GM19328 (cell line): Measurements from ENCODE around the gene SPPL2B.
"Not testable (repeated sequence)": the region's sequence is repeated elsewhere in the genome, so short reads cannot be mapped to it uniquely, and the experiment has no call there.

ENCODE experiments used
- ATAC-seq: cut with Tn5 transposase; IDR thresholded peaks from one replicate; pipeline ENCODE4 v1.9.1; 2021; ENCODE audit warnings: mild to moderate bottlenecking, moderate library complexity; ENCODE audit not compliant: unreplicated experiment

The SPPL2B gene

DNA sequence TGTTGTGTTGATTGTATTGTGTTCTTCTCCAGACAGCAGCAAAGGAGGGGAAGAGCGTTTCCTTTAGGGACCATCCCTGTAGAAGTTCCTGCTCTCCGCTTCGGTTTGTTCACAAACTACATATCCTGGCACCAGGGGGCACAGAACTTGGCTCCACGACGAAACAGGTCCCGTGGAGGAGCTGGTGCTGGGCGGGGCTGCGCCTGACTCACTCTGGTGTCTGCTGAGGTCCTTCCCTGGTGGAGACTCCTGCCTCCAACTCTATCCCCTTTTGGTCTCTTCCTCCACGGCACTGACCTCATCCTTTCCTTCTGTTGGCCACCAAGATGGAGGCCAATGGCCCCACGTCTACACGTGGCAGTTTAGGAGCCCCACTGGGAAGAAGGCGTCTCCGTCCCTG, 46.3 kb downstream of the SPPL2B start:
- ATAC-seq = no peak

DNA sequence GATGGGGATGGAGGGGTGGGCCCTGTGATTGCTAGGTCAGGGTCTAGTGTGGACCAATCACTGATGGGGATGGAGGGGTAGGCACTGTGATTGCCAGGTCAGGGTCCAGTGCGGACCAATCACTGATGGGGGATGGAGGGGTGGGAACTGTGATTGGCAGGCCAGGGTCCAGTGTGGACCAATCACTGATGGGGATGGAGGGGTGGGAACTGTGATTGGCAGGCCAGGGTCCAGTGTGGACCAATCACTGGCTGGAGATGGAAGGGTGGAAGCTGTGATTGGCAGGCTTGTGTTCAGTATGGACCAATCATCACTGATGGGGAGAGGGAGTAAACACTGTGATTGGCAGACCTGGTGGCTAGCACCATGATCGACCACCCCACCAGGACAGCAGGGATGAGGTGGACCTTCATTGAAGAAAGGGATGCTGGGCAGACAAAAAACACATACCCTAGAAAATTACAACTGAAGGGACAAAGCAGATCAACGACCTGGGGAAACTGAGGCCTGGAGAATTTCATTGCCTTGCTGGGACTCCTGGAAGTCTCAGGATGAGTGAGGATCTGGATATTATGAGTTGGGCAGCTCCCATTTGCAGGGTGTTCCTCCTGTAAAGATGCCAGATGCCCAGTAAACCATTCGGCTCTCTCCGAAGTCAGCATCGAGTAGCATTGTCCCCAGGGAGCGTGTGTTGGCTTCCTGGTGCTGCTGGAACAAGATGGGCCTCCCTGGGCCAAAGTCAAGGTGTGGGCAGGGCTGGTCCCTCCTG, 47.1 kb downstream of the SPPL2B start:
- ATAC-seq = no peak

DNA sequence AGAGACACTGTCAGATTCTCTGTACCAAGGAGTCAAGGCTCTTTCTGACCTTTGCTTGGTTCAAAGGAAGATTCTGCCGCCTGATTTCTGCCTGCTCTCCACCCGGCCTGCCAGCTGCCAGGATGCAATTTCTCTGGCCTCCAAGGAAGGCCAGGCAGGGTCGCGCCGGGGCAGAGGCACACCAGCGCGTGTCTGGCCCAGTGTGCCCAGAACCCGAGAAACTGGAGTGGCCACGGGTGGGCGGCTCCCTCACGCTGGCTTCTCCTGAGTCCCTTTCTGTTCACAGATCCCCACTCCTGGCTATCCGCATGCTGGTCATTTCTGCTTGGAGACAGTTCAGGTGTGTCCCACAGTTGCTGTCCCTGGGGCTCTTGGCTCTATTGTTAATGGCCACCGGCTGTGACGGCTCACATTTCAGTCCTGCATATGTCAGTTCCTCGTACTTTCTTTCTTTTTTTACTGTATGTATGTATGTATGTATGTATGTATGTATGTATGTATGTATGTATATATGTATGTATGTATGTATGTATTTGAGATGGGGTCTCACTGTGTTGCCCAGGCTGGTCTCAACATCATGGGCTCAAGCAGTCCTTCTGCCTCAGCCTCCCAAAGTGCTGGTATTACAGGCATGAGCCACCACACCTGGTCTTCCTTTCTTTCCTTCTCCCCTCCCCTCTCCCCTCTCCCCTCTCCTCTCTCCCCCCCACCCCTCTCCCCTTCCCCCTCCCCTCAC, 48.5 kb downstream of the SPPL2B start:
- no peak for ATAC-seq

DNA sequence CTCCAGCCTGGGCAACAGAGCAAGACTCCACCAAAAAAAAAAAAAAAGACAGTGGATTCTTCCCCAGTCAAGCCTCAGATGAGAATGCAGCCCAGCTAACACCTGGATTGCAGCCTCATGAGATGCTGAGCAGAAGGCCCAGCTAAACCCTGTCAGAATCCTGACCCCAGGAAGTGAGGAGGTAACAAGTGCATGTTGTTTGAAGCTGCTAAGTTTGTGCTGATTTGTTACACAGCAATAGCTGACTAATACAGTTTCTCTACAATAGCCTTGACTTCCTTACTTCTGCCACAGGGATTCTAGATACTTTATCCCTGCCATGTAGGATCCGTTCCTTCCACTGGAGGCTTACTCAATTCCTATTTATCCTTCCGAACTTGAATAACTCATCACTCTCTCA, 52.1 kb downstream of the SPPL2B start:
- no peak for ATAC-seq

DNA sequence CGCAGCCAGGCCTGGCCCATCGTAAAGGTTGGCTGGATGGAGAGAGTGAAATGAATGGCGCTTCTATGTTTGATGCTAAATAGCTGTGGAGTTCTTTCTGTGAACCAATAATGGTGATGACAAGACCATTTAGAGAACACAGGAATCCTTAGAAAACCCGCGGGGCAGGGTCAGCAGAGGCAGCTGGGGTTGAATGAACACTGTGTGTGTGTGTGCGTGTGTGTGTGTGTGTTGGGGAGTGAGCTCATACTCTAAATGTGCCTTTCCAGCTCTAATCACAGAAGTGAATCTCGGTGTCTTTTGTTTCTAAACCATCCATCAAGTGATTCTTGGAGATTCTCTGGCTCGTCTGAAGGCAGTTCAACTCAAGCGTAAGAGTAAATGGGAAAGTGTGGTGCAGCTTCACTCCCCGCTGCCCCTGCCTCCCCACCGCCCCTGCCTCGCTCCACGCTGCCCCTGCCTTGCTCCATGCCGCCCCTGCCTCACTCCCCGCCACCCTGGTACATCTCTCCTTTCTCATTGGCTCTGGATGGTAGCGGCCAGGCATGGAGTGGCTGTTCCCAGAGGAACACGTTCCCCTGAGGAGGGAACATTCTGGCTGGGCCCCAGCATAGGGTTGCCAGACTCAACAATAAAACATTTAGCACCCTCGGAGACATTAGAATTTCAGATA, 52.8 kb downstream of the SPPL2B start:
- ATAC-seq = no peak

DNA sequence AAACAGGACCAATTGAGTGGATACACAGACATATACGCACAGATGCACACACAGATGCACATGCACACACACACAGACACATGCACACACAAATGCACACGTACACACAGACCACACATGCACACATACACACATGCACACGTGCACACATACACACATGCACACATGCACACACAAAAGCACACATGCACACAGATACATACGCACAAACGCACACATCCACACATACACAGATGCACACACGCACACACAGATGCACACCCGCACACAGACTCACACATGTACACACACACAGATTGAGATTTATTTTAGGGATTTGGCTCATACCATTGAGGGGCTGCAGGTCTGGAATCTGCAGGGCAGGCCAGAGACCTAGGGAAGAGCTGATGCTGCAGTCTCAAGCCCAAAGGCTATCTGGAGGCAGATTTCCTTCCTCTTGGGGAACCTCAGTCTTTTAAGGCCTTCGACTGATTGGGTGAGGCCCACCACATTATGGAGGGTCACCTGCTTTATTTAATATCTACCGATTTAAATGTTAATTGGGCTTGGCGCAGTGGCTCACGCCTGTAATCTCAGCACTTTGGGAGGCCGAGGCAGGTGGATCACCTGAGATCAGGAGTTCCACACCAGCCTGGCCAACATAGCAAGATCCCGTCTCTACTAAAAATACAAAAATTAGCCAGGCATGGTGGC, 54.2 kb downstream of the SPPL2B start:
- no peak for ATAC-seq

DNA sequence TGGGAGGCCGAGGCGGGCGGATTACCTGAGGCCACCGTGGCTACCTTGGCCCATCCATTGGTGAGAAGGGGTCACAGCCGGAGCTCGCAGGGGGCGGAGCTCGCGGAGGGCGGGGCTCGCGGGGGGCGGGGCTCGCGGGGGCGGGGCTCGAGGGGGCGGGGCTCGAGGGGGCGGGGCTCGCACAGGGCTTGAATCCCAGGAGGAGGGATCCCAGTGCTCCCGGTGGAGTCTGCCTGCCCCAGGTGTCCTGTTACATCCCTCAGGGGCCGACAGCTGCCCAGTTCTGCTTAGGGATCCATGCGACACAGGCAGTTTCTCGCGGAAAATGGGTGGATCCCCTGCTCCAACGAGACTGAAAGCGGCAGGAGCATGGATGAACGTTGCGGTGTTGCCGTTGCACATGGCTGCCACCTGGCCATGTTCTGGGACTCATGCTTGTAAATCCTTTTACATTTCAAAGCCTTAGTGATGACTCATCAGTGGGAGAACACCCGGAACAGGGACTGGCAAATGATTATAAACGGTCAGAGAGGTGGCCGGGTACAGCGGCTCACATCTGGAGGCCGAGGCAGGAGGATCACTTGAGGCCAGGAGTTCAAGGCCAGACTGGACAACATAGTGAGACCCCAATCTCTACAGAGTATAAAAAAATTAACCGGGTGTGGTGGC, 56.7 kb downstream of the SPPL2B start:
- no peak for ATAC-seq

DNA sequence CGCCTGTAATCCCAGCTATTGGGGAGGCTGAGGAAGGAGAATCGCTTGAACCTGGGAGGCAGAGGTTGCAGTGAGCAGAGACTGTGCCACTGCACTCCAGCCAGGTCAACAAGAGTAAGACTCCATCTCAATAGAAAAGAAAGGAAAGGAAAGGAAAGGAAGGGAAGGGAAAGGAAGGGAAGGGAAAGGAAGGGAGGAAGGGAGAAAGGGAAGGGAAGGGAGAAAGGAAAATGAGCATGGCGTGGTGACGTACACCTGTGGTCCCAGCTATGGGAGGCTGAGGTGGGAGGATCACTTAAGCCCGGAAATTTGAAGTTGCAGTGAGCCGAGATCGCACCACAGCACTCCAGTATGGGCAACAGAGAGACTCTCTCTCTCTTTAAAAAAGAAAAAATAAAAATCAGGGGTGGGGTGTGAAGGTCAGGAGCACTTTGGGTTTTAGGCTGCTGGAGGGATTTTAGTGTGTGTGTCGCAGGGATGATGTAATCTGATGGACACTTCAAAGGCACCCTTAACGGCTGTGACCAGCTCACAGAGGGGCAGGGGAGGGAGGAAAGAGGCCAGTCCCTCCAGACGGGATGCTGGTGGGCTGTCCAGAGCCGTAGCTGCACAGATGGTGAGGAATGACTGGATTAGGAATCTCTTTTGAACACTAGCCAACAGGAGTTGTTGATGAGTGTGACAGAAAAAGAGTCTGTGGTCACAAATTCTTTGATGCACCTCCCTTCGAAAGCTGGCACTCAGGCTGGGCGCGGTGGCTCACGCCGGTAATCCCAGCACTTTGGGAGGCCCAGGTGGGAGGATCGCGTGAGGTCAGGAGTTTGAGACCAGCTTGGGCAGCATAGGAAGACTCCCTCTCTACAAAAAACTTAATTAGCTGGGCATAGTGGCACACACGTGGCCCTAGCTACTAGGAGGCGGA, 59.1 kb downstream of the SPPL2B start:
- no peak for ATAC-seq

DNA sequence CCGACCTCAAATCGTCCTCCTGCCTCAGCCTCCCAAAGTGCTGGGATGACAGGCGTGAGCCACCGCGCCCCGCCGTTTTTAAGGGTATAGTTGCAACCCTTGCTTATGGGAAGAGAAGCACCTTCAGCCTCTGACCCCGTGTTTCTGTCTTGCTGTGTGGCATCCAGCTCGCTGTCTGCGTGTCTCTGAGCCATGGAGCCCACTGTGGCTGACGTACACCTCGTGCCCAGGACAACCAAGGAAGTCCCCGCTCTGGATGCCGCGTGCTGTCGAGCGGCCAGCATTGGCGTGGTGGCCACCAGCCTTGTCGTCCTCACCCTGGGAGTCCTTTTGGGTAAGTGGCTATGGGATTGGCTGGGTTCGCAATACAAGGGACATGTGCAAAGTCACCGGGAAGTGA, 61.1 kb downstream of the SPPL2B start:
- no peak for ATAC-seq

DNA sequence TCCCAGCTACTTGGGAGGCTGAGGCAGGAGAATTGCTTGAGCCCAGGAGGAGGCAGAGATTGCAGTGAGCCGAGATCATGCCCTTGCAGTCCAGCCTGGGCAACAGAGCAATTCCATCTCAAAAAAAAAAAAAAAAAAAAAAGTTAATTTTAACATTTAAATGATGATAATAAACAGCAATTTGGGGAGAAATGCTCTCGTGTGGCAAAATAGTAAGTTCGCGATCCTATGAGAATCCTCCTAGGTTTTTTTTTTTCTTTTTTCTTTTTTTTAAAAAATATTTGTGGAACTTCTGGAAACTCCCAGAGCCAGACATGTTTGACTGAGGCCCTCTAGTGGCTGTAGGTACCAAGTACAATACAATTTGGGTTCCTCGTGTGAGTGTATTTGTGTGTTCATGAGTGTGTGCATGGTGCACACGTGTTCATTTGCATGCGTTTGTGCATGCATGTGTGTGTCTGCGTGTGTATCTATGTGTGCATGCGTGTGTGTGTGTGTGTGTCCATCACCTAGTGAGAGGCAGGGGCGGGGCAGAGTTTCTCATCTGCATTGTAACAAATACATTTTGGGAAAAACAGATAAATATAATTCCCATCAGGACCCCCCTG, 62.7 kb downstream of the SPPL2B start:
- no peak for ATAC-seq

DNA sequence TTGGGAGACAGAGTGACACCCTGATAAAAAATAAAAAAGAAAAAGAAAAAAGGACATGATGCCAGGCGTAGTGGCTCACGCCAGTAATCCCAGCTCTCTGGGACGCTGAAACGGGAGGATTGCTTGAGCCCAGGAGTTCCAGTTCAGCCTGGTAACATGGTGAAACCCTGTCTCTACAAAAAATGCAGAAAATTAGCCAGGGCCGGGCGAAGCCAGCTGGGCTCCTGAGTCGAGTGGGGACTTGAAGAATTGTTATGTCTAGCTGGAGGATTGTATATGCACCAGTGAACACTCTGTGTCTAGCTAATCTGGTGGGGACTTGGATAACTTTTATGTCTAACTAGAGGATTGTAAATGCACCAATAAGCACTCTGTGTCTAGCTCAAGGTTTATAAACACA, 63.9 kb downstream of the SPPL2B start:
- no peak for ATAC-seq

DNA sequence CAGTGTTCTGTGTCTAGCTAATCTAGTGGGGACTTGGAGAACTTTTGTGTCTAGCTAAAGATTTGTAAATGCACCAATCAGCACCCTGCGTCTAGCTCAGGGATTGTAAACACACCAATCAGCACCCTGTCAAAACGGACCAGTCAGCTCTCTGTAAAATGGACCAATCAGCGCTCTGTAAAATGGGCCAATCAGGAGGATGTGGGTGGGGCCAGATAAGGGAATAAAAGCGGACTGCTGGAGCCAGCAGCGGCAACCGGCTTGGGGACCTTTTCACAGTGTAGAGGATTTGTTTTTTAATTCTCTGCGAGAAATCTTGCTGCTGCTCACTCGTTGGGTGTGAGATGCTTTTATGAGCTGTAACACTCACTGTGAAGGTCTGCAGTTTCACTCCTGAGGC, 64.4 kb downstream of the SPPL2B start:
- ATAC-seq = not testable (repeated sequence)

DNA sequence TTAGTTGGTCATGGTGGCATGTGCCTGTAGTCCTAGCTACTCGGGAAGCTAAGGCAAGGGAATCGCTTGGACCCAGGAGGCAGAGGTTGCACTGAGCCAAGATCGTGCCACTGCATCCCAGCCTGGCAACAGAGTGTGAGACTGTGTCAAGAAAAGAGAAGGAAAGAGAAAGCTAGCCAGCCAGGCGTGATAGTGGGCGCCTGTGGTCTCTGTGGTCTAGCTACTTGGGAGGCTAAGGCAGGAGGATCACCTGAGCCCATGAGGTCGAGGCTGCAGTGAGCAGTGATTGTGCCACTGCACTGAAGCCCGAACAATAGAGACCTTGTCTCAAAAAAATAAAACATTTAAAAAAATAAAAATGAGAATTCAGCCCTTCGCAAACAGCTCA, 65.6 kb downstream of the SPPL2B start:
- no peak for ATAC-seq

DNA sequence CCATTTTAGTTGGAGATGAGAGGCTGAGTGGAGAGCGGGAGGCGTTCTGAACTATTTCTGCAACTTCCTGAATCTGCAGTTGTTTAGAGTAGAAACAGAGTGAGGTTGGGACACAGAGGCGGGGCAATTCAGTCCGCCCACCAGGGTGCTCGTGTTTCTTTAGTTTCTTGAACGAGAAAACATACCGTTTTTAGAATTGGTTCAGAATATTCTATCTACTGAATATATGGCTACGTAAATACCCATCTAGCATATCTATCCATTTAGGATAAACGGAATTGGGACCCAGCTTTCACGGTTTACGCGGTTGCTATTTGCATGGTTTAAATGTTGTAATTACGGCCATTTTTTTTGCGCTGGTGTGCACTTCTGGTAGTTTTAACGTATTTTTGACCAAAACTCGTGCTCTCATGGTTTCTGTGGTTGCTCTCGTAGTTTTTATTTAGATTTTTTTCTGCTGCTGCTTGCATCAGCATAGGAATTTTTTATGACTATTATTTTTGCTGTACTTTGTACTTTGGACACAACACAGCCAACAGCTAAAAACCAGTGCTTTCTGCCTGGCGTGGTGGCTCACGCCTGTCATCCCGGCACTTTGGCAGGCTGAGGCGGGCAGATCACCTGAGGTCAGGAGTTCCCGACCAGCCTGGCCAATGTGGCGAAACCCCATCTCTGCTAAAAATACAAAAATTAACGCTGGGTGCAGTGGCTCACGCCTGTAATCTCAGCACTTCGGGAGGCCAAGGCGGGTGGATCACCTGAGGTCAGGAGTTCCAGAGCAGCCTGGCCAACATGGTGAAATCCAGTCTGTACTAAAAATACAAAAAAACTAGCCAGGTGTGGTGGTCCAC, 66.2 kb downstream of the SPPL2B start:
- no peak for ATAC-seq

DNA sequence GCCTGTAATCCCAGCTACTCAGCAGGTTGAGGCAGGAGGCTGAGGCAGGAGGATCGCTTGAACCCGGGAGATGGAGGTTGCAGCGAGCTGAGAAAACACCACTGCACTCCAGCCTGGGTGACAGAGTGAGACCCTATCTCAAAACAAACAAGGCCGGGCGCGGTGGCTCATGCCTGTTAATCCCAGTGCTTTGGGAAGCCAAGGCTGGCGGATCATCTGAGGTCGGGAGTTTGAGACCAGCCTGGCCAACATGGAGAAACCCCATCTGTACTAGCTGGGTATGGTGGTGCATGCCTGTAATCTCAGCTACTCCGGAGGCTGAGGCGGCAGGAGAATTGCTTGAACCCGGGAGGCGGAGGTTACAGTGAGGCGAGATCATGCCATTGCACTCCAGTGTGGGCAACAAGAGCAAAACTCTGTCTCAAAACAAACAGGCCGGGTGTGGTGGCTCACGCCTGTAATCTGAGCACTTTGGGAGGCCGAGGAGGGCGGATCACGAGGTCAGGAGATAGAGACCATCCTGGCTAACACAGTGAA, 66.9 kb downstream of the SPPL2B start:
- ATAC-seq = not testable (repeated sequence)

DNA sequence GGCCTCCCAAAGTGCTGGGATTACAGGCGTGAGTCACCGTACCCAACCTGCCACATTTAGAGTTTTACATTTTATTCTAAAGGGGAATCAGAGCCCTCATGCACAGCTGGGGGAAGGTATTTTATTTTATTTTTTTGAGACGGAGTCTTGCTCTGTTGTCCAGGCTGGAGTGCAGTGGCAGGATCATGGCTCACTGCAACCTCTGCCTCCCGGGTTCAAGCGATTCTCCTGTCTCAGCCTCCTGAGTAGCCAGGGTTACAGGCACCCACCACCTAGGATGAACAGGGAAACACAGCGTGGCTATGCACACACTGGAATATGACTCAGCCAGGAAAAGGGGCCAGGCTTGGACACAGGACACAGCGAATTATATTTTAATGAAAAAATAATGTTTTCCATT, 68.7 kb downstream of the SPPL2B start:
- ATAC-seq = not testable (repeated sequence)

DNA sequence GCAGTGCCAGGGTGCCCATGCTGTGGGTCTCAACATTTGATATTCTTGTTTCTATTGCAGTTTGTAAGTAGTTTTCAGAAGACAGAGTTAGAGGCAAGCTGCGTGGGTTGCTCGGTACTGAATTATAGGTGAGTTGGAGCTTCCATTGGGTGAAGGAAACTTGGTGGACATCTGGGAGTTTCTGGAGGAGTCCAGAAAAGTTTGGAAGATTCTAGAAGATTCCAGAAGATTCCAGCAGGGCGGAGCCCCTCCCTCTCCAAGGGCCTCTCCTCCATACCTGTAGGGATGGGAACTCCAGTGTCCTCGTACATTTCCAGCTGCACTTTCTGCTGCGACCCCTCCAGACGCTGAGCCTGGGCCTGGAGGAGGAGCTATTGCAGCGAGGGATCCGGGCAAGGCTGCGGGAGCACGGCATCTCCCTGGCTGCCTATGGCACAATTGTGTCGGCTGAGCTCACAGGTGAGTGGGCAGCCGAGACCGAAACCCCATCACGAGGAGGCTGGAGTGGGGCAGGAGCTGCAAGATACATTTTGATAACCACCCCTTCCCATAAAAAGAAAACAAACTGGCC, 70.3 kb downstream of the SPPL2B start:
- no peak for ATAC-seq

DNA sequence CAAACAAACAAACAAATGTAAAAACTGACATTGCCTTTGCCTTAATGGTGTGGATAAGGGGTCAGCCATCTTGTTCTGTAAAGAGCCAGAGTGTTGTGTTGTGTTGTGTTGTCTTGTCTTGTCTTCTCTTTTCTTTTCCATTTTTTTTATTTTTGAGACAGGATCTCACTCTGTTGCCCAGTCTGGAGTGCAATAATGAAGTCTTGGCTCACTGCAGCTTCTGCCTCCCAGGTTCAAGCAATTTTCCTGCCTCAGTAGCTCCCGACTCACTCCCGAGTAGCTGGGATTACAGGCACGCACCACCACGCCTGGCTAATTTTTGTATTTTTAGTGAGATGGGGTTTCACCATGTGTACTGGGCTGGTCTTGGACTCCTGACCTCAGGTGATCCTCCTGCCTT, 71.1 kb downstream of the SPPL2B start:
- ATAC-seq = no peak
